Ramos (cell line): Measurements from ENCODE around the gene CYFIP2.
"Not testable (repeated sequence)": the region's sequence is repeated elsewhere in the genome, so short reads cannot be mapped to it uniquely, and the experiment has no call there.

Source experiments
- in situ Hi-C: fragments of 300-500 bp; cut with MboI; formaldehyde crosslinking; loops from one replicate; pipeline ENCODE4 v1.14.3; 2022; ENCODE audit warnings: low sequenced_read_pairs; ENCODE audit not compliant: unreplicated experiment

CYFIP2 gene

GRCh38 chr5:157265714-157266285 is at the start of gene CYFIP2:
CYFIP2 (plus strand) TSS chr5:157266123; CDS start chr5:157285362, 19,239 bp downstream.
- in situ Hi-C loops, result no loop called here

GRCh38 chr5:157216391-157217142 is 49.4 kb upstream of the CYFIP2 start:
- in situ Hi-C loops, result no loop called here

- in situ Hi-C loops, result no loop called here
These were observed 48.5 kb upstream of the CYFIP2 start for GRCh38 chr5:157217289-157218024.

GRCh38 chr5:157219491-157220271 is 46.2 kb upstream of the CYFIP2 start:
- in situ Hi-C loops, result no loop called here

DNA sequence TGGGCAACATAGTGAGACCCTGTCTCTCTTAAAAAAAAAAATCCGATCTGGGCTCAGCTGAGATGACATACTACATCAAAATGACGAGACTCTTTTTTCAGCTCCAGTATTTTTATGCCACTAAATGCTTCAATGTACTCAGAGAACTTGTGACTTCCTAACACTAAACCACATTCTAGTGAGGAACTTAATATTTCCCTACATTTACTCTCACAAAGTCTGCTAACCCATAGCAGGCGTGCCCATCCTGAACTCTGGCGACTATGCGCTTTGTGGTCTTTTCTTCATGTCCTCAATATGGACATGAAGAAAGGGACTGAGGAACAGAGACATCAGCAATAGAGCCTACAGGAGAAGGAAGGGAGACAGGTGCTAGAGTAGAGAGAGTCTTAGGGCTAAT is 44.0 kb upstream of the CYFIP2 start:
- in situ Hi-C loops, result no loop called here

DNA sequence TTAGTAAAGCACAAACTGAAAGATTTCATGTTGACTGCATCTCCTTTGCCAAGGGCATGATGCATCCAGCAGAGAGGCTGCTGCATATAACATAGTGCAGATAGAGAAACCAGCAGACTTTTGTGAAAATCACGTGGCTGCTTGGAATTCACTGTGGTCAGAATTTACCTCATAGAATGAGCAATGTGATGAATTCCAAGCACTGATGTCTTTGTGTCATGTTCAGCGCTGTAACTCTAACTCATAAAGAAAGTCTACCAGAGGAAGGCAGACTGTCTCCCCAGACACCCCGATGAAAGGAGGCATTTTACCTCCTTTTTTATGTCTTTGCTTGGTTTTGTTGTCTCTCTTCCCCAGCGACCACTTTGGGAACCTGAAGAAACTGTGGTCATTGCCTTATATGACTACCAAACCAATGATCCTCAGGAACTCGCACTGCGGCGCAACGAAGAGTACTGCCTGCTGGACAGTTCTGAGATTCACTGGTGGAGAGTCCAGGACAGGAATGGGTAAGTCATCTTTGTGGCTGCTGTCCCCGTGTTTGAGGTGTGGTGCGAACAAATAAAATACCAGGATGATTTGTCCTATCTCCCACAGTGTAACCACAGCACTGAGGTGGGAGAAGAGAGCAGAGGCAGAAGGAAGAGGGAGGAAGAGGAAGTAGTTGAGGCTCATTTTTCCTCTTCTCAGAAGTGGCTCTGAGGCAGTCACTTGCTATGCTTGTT is 43.3 kb upstream of the CYFIP2 start:
- in situ Hi-C loops, result no loop called here

DNA sequence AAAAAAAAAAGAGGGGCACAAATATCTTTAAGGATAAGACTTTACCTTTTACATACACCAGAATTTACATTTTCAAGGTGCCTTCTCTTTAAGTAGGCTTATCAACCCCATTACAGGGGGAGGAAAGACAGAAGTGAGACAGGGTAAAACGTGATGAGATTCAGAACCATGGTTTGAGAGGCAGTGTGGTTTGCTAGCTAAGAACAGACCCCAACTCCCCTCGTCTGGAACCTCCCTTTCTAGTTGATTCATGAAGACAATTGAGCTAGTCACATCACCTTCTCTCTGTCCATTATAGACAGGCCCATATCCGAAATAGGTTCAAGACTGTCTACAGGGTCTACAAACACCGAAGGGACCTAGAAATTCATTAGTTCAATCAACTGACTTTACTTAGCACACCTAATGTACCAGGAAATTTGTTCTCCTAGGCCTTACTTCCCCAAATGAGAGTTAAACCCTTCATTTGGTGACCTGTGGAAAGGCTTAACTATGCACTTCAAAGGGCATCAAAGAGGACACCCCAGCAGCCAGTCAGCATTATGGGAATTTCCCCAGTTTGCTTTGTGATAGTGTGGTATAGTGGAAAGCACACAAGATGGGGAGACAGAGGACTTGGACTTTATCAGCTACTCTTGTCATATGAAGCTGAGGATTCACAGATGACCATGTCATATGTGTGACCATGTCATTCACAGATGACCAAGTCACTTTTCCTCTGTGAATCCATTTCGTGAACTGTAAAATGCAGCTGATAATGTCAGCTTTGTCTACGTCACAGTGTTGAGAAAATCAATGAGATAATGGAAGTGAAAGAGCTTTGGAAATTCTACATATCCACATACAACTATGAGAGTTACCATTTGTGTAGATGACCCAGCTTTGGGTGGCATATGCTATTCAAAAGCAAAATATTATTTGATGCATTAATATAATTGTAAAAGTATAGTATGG is 40.2 kb upstream of the CYFIP2 start:
- in situ Hi-C loops, result no loop called here

DNA sequence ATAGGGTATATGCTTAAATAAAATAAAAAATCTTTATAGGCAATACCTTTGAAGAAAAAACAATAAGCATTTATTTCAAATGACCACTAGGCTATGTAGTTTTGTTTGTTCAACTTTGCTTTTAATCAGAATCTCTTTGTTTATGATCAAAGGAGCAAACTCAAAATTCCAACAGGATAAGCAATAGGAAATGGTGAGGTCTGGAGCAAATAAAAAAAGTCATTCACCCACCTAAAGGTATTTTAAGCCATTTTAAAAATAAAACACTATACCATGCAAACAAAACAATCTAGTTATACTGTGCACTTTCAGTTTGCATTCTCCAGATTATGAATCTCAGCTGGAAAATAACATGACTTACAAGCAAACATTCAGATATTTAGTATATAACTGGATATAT is 35.3 kb upstream of the CYFIP2 start:
- in situ Hi-C loops, result no loop called here

- in situ Hi-C loops, result no loop called here
These were observed 33.2 kb upstream of the CYFIP2 start for GRCh38 chr5:157232706-157233105.

DNA sequence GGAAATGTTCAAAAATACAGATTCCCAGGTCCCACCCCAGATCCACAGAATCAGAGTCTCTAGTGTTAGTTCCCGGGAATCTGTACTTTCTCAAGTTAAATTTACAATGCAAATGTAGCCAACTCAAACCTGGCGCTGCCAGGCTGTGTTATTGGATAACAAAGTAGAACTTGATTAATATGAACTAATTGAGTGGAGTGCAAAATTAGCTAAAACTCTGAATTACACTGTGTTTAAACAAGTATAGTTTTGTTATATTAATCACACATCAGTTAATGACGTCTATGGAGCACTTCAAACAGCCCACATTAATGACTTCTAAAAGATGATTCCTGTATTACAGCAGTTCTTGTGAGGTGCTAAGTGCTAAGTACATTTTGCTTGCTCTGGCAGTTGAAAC is 32.4 kb upstream of the CYFIP2 start:
- in situ Hi-C loops, result no loop called here

DNA sequence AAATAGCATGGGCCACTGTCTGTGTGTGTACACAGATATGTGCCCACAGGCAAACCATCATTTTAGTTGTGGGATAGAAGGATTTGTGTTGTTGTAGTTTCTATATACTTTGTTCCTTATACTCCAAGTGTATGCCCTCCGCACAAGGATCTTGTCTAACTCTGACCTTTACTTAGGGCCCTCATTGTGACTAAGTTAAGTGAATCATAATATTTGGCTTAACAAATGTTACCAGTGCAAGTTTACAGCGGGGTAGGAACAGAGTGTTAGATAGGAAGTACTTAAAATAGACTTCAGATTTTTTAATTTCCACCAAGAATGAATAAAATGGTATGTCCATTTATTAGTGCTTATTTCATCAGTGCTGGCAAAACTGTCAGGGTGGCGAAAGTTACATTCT is 29.5 kb upstream of the CYFIP2 start:
- in situ Hi-C loops, result no loop called here

DNA sequence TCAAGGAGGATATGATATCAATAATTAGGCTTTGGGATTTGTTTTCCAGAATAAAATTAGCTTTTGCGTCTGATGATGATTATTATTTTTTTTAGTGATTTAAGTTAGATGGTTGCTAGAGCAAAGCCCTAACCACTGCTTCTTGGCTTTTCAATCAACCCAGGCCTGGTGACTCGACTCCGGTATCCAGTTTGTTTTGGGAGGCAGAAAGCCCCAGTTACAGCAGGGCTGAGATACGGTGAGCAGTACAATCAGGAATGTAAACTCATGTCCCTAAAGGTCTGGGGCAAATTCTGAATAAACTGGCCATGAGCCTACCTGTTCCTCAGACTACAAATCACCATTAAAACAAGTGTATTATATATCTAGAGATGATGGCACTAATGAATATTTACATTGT is 24.4 kb upstream of the CYFIP2 start:
- in situ Hi-C loops, result no loop called here

DNA sequence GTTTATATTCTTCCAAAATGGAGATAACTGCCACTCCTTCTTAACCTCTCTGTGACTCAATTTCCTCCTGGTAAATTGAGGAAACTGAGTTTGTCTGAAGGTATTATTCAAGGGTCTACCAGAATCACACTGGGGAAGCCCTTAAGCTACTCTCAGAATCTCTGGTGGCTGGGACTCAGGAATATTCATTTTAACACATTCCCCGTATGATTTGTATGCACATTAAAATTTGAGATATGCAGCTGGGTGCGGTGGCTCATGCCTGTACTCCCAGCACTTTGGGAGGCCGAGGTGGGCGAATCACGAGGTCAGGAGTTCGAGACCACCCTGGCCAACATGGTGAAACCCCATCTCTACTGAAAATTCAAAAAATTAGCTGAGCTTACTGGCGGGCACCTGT is 21.2 kb upstream of the CYFIP2 start:
- in situ Hi-C loops, result not testable (repeated sequence)

GRCh38 chr5:157245476-157245875 is 20.4 kb upstream of the CYFIP2 start:
- in situ Hi-C loops, result no loop called here

DNA sequence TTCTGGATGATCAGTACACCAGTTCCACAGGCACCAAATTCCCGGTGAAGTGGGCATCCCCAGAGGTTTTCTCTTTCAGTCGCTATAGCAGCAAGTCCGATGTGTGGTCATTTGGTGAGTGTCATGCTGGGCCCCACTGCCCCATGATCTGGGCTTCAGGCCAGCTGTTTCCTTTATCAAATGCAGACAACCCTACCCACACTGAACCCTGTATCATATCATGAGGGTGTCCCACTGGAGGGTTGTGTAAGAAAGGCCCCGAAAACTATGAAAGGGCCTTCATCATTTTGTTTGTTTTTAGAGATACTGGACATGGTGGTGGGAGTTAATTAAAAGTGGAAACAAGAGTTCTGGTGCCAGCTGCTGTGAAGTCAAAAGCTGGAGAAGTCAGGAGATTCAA is 20.0 kb upstream of the CYFIP2 start:
- in situ Hi-C loops, result no loop called here

DNA sequence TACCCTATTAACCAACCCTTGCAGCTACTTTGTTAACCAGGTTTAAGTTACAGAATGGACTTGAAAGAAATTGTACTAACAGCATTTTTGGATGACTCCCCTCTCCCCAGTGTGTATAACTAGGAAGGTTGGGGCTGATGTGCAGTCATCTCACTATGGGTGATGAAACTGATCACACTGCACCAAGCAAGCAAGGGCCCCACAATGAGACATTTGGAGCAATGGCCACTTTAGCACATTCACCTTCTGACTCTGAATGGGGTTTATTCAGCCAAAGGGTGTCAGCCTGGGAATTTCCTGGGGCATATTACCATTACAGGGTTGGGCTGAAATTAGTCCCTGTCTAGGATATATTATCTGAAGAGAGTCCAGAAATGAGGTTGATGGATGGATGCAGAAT is 18.7 kb upstream of the CYFIP2 start:
- in situ Hi-C loops, result no loop called here

GRCh38 chr5:157248821-157249470 is 17.0 kb upstream of the CYFIP2 start:
- in situ Hi-C loops, result no loop called here

DNA sequence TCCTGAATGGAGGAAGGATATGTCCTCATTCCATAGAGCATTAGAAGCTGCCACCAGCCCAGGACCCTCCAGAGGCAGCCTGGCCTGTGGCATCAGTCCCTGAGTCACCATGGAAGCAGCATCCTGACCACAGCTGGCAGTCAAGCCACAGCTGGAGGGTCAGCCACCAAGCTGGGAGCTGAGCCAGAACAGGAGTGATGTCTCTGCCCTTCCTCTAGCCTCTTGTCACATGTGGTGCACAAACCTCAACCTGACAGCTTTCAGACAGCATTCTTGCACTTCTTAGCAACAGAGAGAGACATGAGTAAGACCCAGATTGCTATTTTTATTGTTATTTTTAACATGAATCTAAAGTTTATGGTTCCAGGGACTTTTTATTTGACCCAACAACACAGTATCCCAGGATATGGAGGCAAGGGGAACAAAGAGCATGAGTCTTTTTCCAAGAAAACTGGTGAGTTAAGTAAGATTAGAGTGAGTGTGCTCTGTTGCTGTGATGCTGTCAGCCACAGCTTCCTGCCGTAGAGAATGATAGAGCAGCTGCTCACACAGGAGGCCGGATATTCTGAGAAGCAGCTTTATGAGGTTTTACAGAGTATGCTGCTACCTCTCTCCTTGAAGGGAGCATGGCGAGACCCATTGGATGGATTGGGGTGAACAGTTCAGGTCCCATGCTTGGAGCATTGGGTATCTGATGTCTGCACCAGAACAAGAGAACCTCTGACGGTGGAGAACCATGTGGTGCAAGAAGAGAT is 13.0 kb upstream of the CYFIP2 start:
- in situ Hi-C loops, result loop anchor here (5.0 kb wide), 1 partner anchor 59 kb away; no protein-coding TSS in a partner anchor
